ENCODE results near the gene CCL25. TPM values are rescaled to one million over a fixed set of nuclear protein-coding genes. Genes with fewer than 3 reads are reported as not detected.

Gene CCL25
- total RNA-seq, 6 donors from 2014 or later: not detected

DNA sequence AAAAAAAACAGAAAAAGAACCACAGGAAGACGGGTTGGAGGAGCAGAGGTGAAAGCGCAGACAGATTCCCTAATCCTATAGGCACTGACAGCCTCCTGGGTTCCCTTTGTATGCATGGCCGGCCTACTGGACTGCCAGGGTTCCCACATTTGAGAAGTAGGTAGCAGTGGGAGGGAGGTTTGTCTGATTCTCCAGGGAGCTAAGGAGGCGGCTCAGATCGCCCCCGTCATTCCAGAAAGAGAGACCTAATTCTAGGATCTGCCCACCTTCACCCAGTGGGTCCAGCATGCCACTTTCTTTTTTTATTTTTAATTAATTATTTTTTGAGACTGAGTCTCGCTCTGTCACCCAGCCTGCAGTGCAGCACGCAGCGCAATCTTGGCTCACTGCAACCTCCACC lies 9.7 kb upstream of the CCL25 start:
- no peak for ATAC-seq (ENCODE audit: low FRiP score in 2 of 2)
- WGBS, 2 donors: 90 to 91% methylated on average over 9 of the region's 9 CpGs
- TF ChIP-seq EP300 (IDR thresholded peaks at IDR 0.05) (no peak), POLR2A (IDR thresholded peaks at IDR 0.05) (no peak), POLR2AphosphoS5 (IDR thresholded peaks at IDR 0.05) (no peak)
- TF ChIP-seq, protein P1, sequence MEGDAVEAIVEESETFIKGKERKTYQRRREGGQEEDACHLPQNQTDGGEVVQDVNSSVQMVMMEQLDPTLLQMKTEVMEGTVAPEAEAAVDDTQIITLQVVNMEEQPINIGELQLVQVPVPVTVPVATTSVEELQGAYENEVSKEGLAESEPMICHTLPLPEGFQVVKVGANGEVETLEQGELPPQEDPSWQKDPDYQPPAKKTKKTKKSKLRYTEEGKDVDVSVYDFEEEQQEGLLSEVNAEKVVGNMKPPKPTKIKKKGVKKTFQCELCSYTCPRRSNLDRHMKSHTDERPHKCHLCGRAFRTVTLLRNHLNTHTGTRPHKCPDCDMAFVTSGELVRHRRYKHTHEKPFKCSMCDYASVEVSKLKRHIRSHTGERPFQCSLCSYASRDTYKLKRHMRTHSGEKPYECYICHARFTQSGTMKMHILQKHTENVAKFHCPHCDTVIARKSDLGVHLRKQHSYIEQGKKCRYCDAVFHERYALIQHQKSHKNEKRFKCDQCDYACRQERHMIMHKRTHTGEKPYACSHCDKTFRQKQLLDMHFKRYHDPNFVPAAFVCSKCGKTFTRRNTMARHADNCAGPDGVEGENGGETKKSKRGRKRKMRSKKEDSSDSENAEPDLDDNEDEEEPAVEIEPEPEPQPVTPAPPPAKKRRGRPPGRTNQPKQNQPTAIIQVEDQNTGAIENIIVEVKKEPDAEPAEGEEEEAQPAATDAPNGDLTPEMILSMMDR (IDR thresholded peaks at IDR 0.05): no peak
- Histone ChIP-seq H3K27ac (no peak overlapping the region), H3K4me1 (no peaks in the 10 kb centered on the region), H3K27me3 (no peaks in the 10 kb centered on the region), H3K36me3 (no peaks in the 10 kb centered on the region), H3K4me3 (no peak overlapping the region), H3K9me3 (no peaks in the 10 kb centered on the region)
- DNase-seq: no peak

DNA sequence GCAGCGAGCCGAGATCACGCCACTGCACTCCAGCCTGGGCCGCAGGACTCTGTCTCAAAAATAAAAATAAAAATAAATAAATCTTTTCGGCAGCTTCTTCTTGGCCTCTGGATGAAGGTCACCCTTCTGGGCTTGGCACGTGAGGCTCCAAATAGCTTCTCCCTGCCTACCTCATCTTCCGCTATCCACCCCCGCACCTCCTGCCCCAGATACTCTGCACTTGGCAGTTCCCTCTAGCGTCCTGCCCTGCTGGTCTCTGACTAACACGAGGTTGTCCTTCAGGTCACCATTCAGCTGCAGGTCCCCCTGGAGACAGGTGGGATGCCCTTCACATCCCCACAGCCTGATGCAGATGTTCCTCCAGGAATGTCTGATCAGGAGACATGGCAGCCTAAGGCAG lies 8.5 kb upstream of the CCL25 start:
- Histone ChIP-seq H3K36me3 (no peaks in the 10 kb centered on the region), H3K4me1 (no peaks in the 10 kb centered on the region), H3K27me3 (no peaks in the 10 kb centered on the region), H3K9me3 (no peaks in the 10 kb centered on the region), H3K4me3 (no peak overlapping the region), H3K27ac (no peak overlapping the region)
- no peak for DNase-seq
- no peak for ATAC-seq (ENCODE audit: low FRiP score in 2 of 2)
- WGBS, 2 donors: 84 to 85% methylated on average over 10 of the region's 10 CpGs
- no peak for TF ChIP-seq POLR2A (IDR thresholded peaks at IDR 0.05)
- no peak for TF ChIP-seq EP300 (IDR thresholded peaks at IDR 0.05)
- TF ChIP-seq POLR2AphosphoS5 (IDR thresholded peaks at IDR 0.05): no peak
- TF ChIP-seq, protein P1 (IDR thresholded peaks at IDR 0.05): no peak

DNA sequence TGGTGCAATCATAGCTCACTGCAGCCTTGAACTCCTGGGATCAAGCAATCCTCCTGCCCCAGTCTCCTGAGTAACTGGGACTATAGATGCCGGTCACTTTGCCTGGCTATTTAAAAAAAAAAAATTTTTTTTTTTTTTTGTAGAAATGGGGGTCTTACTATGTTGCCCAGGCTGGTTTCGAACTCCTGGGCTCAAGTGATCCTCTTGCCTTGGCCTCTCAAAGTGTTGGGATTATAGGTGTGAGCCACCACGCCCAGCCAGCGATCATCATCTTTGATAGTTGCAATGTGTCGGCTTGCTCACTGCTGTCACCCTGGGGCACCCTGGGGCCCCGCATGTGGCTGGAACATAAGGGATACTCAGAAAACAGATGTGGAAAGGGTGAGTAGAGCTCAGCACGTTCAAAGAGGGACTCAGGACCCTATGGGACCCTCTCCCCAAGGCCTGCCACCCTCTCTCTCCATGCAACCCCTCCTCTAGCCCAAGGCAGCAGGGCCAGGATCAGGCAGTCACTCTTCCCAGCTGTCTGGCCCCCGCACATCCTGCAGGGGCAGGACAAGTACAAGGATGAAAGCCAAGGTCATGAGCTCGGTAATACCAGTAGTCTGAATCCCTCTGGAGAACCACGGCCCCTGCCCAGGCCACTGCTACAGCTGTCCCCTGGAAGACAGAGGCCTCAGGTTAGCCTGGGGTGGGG lies 6.5 kb upstream of the CCL25 start:
- Histone ChIP-seq H3K27me3 (no peaks in the 10 kb centered on the region), H3K27ac (no peak overlapping the region), H3K36me3 (no peaks in the 10 kb centered on the region), H3K4me1 (peaks cover 6 to 13% (median 11%) of the 10 kb centered on the region in 4 donors), H3K4me3 (no peak overlapping the region), H3K9me3 (no peaks in the 10 kb centered on the region)
- no peak for DNase-seq
- no peak for TF ChIP-seq POLR2A (IDR thresholded peaks at IDR 0.05)
- TF ChIP-seq EP300 (IDR thresholded peaks at IDR 0.05): no peak
- TF ChIP-seq, protein P1 (IDR thresholded peaks at IDR 0.05): no peak
- TF ChIP-seq POLR2AphosphoS5 (IDR thresholded peaks at IDR 0.05): no peak
- no peak for ATAC-seq (ENCODE audit: low FRiP score in 2 of 2)
- 73% methylated on average over 10 of the region's 10 CpGs for WGBS, 2 donors

DNA sequence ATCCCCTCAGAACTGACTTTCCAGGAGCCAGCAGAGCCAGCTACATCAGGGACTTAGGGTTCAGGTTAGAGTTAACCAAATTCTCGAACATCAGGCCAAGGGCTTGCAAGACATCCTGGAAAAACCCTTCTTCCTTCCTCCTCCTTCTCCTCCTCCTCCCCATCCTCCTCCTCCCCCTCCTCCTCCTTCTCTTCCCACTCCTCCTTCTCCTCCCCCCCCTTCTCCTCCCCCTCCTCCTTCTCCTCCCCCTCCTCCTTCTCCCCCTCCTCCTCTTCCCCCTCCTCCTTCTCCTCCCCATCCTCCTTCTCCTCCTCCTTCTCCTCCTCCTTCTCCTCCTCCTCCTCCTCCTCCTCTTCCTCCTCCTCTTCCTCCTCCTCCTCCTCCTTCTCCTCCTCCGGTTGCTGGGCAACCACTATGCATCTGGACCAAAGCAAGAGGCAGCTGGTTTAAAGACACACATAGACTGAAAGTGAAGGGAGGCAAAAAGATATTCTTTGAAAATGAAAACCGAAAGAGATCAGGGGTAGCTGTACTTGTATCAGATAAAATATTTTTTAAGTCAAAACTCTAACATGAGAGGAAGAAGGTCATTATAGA lies 5.9 kb upstream of the CCL25 start:
- DNase-seq (no peak), ATAC-seq (ENCODE audit: low FRiP score in 2 of 2) (no peak)
- 62 to 73% methylated on average over 2 to 3 of the region's 3 CpGs for WGBS, 2 donors
- TF ChIP-seq POLR2A (IDR thresholded peaks at IDR 0.05): no peak
- TF ChIP-seq, protein P1 (IDR thresholded peaks at IDR 0.05): no peak
- no peak for TF ChIP-seq EP300 (IDR thresholded peaks at IDR 0.05)
- TF ChIP-seq POLR2AphosphoS5 (IDR thresholded peaks at IDR 0.05): no peak
- H3K4me3 ChIP-seq: no peak overlapping the region
- H3K27ac ChIP-seq: no peak overlapping the region
- peaks cover 6 to 13% (median 11%) of the 10 kb centered on the region in 4 donors for H3K4me1 ChIP-seq
- H3K27me3 ChIP-seq: no peaks in the 10 kb centered on the region
- no peaks in the 10 kb centered on the region for H3K9me3 ChIP-seq
- no peaks in the 10 kb centered on the region for H3K36me3 ChIP-seq

Data from upper lobe of left lung (tissue), 6 donors.